OCI-LY3 (cell line): ENCODE measurements around the gene PPFIA2.

Experiments used
- H2AFZ ChIP-seq: fragments of 200-600, 300-600 bp; shearing (Covaris generic); 2 replicates; pipeline ENCODE4 v1.6.0; 2014; ENCODE audit warnings: antibody characterized with exemption, low read depth, low read length
- H3K27ac ChIP-seq: fragments of 200-600, 300-600 bp; sonication (generic); 2 replicates; pipeline ENCODE4 v1.5.1; 2014; ENCODE audit warnings: mild to moderate bottlenecking, low read length, moderate library complexity, mixed read lengths
- H3K27me3 ChIP-seq: fragments of 200-600, 300-600 bp; sonication (generic); 2 replicates; pipeline ENCODE4 v1.6.1; 2014; ENCODE audit warnings: low read depth, low read length, mixed read lengths
- H3K36me3 ChIP-seq: fragments of 200-600, 300-600 bp; sonication (generic); replicated peaks from 2 replicates; pipeline ENCODE3; 2014; ENCODE audit warnings: low read depth, low read length, mixed read lengths
- H3K4me1 ChIP-seq: fragments of 300-600, 200-600 bp; sonication (generic); 2 replicates; pipeline ENCODE4 v1.6.1; 2014; ENCODE audit warnings: low read length, mixed read lengths
- H3K4me2 ChIP-seq: fragments of 200-600, 300-600 bp; sonication (generic); 2 replicates; pipeline ENCODE4 v1.6.1; 2014; ENCODE audit warnings: low read length, mixed read lengths
- H3K4me3 ChIP-seq: fragments of 300-600, 200-600 bp; sonication (generic); 2 replicates; pipeline ENCODE4 v1.5.1; 2014; ENCODE audit warnings: antibody characterized with exemption, mild to moderate bottlenecking, low read length, moderate library complexity
- H3K79me2 ChIP-seq: fragments of 300-600, 200-600 bp; shearing (Covaris generic); 2 replicates; pipeline ENCODE4 v1.6.1; 2014; ENCODE audit warnings: mild to moderate bottlenecking, low read length, mixed read lengths
- H3K9ac ChIP-seq: fragments of 300-600, 200-600 bp; shearing (Covaris generic); 2 replicates; pipeline ENCODE4 v1.6.0; 2014; ENCODE audit warnings: mild to moderate bottlenecking, low read length, moderate library complexity
- H3K9me3 ChIP-seq: fragments of 200-600, 300-600 bp; shearing (Covaris generic); 2 replicates; pipeline ENCODE4 v1.6.1; 2014; ENCODE audit warnings: low read length, mixed read lengths; ENCODE audit not compliant: insufficient read depth
- H4K20me1 ChIP-seq: fragments of 200-600, 300-600 bp; sonication (generic); 2 replicates; pipeline ENCODE4 v1.6.1; 2016; ENCODE audit warnings: low read length, mixed read lengths; ENCODE audit not compliant: insufficient read depth
- EZH2phosphoT487 ChIP-seq: fragments of 200-600 bp; shearing (Covaris generic); IDR thresholded peaks from 2 replicates; pipeline ENCODE4 v1.6.1; 2018; ENCODE audit warnings: antibody characterized with exemption, mixed run types, low read depth
- TF ChIP-seq, protein P1 (sequence below): fragments of 200-600, 300-600 bp; sonication (generic); IDR thresholded peaks from 2 replicates; pipeline ENCODE4 v1.5.1; 2014; ENCODE audit warnings: antibody characterized with exemption, low read length, low read depth

The PPFIA2 gene

DNA sequence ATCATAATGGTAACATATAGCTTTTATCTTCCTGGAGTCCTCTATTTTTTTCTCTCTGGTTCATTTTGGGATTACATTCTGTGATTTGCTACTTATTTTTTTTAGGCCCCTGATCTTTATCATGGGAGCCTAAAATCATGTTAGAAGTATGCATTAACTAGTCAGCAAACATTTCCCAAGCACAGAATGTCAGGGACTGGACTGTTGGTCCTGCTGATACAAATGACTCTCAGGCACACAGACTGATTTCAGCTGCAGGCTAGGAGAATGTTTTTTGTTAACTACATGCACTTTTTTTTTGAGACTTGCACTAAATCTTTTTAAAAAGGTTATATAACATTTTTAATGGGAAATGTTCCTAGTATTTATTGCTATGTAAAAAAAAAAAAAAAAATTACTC, 550.1 kb downstream of the PPFIA2 start:
- no peaks in the 10 kb centered on the region for H3K4me1 ChIP-seq
- no peak overlapping the region for H3K4me2 ChIP-seq

GRCh38 chr12:81208187-81208911, 550.8 kb downstream of the PPFIA2 start:
- H3K4me2 ChIP-seq, result no peak overlapping the region
- no peak overlapping the region for H3K4me3 ChIP-seq
- no peak overlapping the region for H3K27ac ChIP-seq
- no peaks in the 10 kb centered on the region for H3K36me3 ChIP-seq
- no peak overlapping the region for H3K9ac ChIP-seq
- no peaks in the 10 kb centered on the region for H3K27me3 ChIP-seq
- TF ChIP-seq, protein P1, sequence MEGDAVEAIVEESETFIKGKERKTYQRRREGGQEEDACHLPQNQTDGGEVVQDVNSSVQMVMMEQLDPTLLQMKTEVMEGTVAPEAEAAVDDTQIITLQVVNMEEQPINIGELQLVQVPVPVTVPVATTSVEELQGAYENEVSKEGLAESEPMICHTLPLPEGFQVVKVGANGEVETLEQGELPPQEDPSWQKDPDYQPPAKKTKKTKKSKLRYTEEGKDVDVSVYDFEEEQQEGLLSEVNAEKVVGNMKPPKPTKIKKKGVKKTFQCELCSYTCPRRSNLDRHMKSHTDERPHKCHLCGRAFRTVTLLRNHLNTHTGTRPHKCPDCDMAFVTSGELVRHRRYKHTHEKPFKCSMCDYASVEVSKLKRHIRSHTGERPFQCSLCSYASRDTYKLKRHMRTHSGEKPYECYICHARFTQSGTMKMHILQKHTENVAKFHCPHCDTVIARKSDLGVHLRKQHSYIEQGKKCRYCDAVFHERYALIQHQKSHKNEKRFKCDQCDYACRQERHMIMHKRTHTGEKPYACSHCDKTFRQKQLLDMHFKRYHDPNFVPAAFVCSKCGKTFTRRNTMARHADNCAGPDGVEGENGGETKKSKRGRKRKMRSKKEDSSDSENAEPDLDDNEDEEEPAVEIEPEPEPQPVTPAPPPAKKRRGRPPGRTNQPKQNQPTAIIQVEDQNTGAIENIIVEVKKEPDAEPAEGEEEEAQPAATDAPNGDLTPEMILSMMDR, result no peak
- no peak overlapping the region for H2AFZ ChIP-seq
- H4K20me1 ChIP-seq, result no peaks in the 10 kb centered on the region
- no peaks in the 10 kb centered on the region for H3K4me1 ChIP-seq
- H3K9me3 ChIP-seq, result no peaks in the 10 kb centered on the region
- no peaks in the 10 kb centered on the region for H3K79me2 ChIP-seq

More for the DNA sequence above, 550.1 kb downstream of the PPFIA2 start:
- Histone ChIP-seq H3K27me3 (no peaks in the 10 kb centered on the region), H4K20me1 (no peaks in the 10 kb centered on the region), H3K36me3 (no peaks in the 10 kb centered on the region), H3K9ac (no peak overlapping the region), H3K9me3 (no peaks in the 10 kb centered on the region), H3K79me2 (no peaks in the 10 kb centered on the region), H3K4me3 (no peak overlapping the region), H3K27ac (no peak overlapping the region), H2AFZ (no peak overlapping the region)
- TF ChIP-seq EZH2phosphoT487, result no peak
- TF ChIP-seq, protein P1, result no peak
